Stimulated activated CD8-positive, alpha-beta memory T cell treated with anti-CD3 and anti-CD28 coated beads, Interleukin-15, amount 100 ng/mL, for 1 hour (primary cell): ENCODE measurements around the gene ELOVL5.
"Not testable (repeated sequence)": the region's sequence is repeated elsewhere in the genome, so short reads cannot be mapped to it uniquely, and the experiment has no call there.

Experiments used
- DNase-seq: peaks from one replicate; pipeline ENCODE4 v3.0.0-alpha.2; 2020; ENCODE audit warnings: low read depth

The ELOVL5 gene

GRCh38 chr6:53359095-53359842 is 10.5 kb upstream of the ELOVL5 start:
- DNase-seq = peak; percentile 64

GRCh38 chr6:53358440-53359094 is 9.8 kb upstream of the ELOVL5 start:
- DNase-seq = no peak

- DNase-seq = no peak
Observed at GRCh38 chr6:53357576-53358360, 9.0 kb upstream of the ELOVL5 start.

- no peak for DNase-seq
Observed at GRCh38 chr6:53353624-53354023, 4.9 kb upstream of the ELOVL5 start.

- no peak for DNase-seq
Observed at GRCh38 chr6:53352360-53352759, 3.6 kb upstream of the ELOVL5 start.

- DNase-seq = no peak
Observed at GRCh38 chr6:53349209-53349693, 501 bp upstream of the ELOVL5 start.

GRCh38 chr6:53347921-53348370 is 804 bp downstream of the ELOVL5 start:
- peak; percentile 9 for DNase-seq

GRCh38 chr6:53347250-53347920 is 1.4 kb downstream of the ELOVL5 start:
- DNase-seq = peak; percentile 5

GRCh38 chr6:53346049-53346448 is 2.7 kb downstream of the ELOVL5 start:
- DNase-seq = not testable (repeated sequence)

GRCh38 chr6:53344969-53345368 is 3.8 kb downstream of the ELOVL5 start:
- no peak for DNase-seq

GRCh38 chr6:53343092-53343491 is 5.7 kb downstream of the ELOVL5 start:
- DNase-seq = no peak

- no peak for DNase-seq
Observed at GRCh38 chr6:53342217-53342616, 6.5 kb downstream of the ELOVL5 start.

GRCh38 chr6:53340536-53340935 is 8.2 kb downstream of the ELOVL5 start:
- no peak for DNase-seq

GRCh38 chr6:53339424-53339823 is 9.3 kb downstream of the ELOVL5 start:
- no peak for DNase-seq

GRCh38 chr6:53338304-53338703 is 10.4 kb downstream of the ELOVL5 start:
- DNase-seq = no peak

- DNase-seq = no peak
Observed at GRCh38 chr6:53336070-53336469, 12.7 kb downstream of the ELOVL5 start.

- peak; percentile 29 for DNase-seq
Observed at GRCh38 chr6:53335224-53335994, 13.3 kb downstream of the ELOVL5 start.

- DNase-seq = no peak
Observed at GRCh38 chr6:53333439-53334408, 15.0 kb downstream of the ELOVL5 start.

- DNase-seq = no peak
Observed at GRCh38 chr6:53331678-53332077, 17.1 kb downstream of the ELOVL5 start.

GRCh38 chr6:53330137-53330536 is 18.6 kb downstream of the ELOVL5 start:
- no peak for DNase-seq
